HG03439 (cell line): ENCODE results near the gene NBPF11.
"Not testable (repeated sequence)": the region's sequence is repeated elsewhere in the genome, so short reads cannot be mapped to it uniquely, and the experiment has no call there.

ENCODE experiments used
- ATAC-seq: cut with Tn5 transposase; IDR thresholded peaks from one replicate; pipeline ENCODE4 v1.9.1; 2021; ENCODE audit warnings: mild to moderate bottlenecking, moderate library complexity; ENCODE audit not compliant: unreplicated experiment

Gene NBPF11

GRCh38 chr1:148060294-148060701 lies 91.8 kb downstream of the NBPF11 start:
- not testable (repeated sequence) for ATAC-seq

GRCh38 chr1:148057384-148057783 lies 94.7 kb downstream of the NBPF11 start:
- not testable (repeated sequence) for ATAC-seq
